Mesodermal cell (in vitro differentiated cells): ENCODE results near the gene RIPPLY1. TPM values are rescaled to one million over a fixed set of nuclear protein-coding genes. Genes with fewer than 3 reads are reported as not detected.

Experiments
- H3K27ac ChIP-seq: 2 replicates; pipeline ENCODE4 v1.7.0; 2013; ENCODE audit warnings: mild to moderate bottlenecking, low read depth, low read length, moderate library complexity; ENCODE audit not compliant: severe bottlenecking
- H3K36me3 ChIP-seq: 2 replicates; pipeline ENCODE4 v1.7.1; 2013; ENCODE audit warnings: mild to moderate bottlenecking, low read length, moderate library complexity; ENCODE audit not compliant: control insufficient read depth, insufficient read depth
- H3K4me1 ChIP-seq: one replicate; pipeline ENCODE4 v1.7.1; 2013; ENCODE audit warnings: mild to moderate bottlenecking, low read length; ENCODE audit not compliant: insufficient read depth, control insufficient read depth, poor library complexity, severe bottlenecking
- H3K4me3 ChIP-seq: 2 replicates; pipeline ENCODE4 v1.7.0; 2013; ENCODE audit warnings: low read length, control low read depth, mild to moderate bottlenecking; ENCODE audit not compliant: insufficient read depth, poor library complexity, severe bottlenecking; ENCODE audit errors: extremely low read depth
- H3K9me3 ChIP-seq: 2 replicates; pipeline ENCODE4 v1.7.1; 2013; ENCODE audit warnings: mild to moderate bottlenecking, low read length, moderate library complexity; ENCODE audit not compliant: control insufficient read depth
- WGBS, 2 experiments: methylation state at CpG; one replicate each; pipeline ENCODE4 v1.1.5; 2013; ENCODE audit warnings: missing lambda C conversion rate in 2 of 2; ENCODE audit not compliant: insufficient coverage in 2 of 2; 5-methylcytosine and 5-hydroxymethylcytosine counted together
- polyA plus RNA-seq, 2 experiments: library from polyadenylated mRNA; stranded (reverse); fragments of 50-300 nt; gene quantifications; one replicate each; pipeline ENCODE4 v1.2.3, GENCODE V29; 2013

RIPPLY1 gene, protein sequence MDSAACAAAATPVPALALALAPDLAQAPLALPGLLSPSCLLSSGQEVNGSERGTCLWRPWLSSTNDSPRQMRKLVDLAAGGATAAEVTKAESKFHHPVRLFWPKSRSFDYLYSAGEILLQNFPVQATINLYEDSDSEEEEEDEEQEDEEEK
- not detected for polyA plus RNA-seq (2013, experiment 1 of 2)
- not detected for polyA plus RNA-seq (2013, experiment 2 of 2)

DNA sequence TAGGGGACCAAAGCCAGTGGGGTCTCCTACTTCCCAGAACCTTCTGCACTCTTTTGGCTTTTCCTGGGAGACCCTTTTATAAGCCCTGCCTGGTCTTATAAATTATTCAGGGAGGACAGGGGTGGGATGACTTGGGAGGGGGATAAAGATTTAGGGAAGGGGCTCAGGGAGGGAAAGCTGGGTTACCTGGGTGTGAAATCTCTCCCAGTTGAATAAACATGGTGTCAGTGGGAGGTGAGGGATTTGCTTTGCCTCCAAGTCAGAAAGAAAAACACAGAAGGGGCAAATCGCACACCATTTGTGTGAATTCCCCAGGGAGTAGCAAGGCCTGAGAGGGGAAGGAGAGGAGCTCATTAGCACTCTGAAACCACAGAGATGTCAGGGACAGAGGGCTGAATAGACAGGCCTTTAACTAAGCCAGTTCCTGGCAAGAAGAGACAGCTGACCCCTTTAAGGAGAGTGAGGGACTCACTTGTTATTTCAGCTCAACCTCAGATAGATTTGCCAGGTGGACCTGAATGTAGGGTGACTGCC, at the start of gene RIPPLY1:
Gene RIPPLY1 (minus strand): TSS at position 51 of the 534 bp plus-strand sequence. CDS start 54 bp downstream, outside the sequence.
- H3K4me3 ChIP-seq, result no peak within 1 kb of the TSS
- H3K4me1 ChIP-seq, result peaks cover 2% of the 10 kb centered on the region
- H3K27ac ChIP-seq, result no peak within 1 kb of the TSS
- WGBS, 2 experiments, result 44% methylated on average over 1 of the region's 1 CpG; no CpG with 5 or more reads in 1 of the 2 experiments
- no peaks in the 10 kb centered on the region for H3K36me3 ChIP-seq
- no peaks in the 10 kb centered on the region for H3K9me3 ChIP-seq

DNA sequence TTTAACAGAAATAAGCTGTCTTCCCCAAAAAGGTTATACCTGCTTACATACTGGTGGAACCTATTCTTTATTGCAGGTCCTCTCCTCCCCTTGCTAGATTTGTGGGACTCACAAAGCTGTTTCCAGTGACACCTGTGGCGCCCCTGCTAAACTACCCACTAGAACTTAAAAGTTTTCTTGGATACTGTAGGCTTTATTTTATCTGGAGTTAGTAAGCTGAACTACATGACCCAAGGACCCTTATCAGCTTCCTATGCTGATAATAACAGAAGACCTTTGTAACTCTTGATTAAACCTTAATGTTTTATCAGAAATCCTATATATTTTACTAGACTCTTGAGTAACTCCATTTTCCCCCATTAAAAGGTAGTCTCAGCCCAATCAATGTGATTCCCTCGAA, 49.4 kb upstream of the RIPPLY1 start:
- WGBS, 2 experiments, result no CpG with 5 or more reads among the region's 2 CpGs
- Histone ChIP-seq H3K27ac (no peak overlapping the region), H3K36me3 (peaks cover 26% of the 10 kb centered on the region)

DNA sequence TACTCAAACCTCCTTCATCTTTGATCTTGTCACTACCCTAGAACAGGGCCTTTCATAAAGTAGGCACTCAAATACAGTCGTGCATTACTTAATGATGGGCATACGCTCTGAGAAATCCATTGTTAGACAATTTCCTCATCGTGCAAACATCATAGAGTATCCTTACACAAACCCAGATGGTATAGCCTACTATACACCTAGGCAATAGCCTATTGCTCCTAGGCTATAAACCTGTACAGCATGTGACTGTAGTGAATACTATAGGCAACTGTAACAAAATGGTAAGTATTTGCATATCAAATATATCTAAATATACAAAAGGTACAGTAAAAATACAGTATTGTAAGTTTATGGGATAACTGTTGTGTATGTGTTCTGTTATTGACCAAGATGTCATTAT, 48.9 kb upstream of the RIPPLY1 start:
- peaks cover 26% of the 10 kb centered on the region for H3K36me3 ChIP-seq
- H3K27ac ChIP-seq, result no peak overlapping the region
- no peak overlapping the region for H3K4me3 ChIP-seq
- H3K9me3 ChIP-seq, result no peaks in the 10 kb centered on the region
- WGBS, 2 experiments, result 100% methylated on average over 1 of the region's 3 CpGs; no CpG with 5 or more reads in 1 of the 2 experiments
- H3K4me1 ChIP-seq, result peaks cover 4% of the 10 kb centered on the region

More for the DNA sequence above, 49.4 kb upstream of the RIPPLY1 start:
- Histone ChIP-seq H3K4me1 (peaks cover 4% of the 10 kb centered on the region), H3K4me3 (no peak overlapping the region), H3K9me3 (no peaks in the 10 kb centered on the region)

DNA sequence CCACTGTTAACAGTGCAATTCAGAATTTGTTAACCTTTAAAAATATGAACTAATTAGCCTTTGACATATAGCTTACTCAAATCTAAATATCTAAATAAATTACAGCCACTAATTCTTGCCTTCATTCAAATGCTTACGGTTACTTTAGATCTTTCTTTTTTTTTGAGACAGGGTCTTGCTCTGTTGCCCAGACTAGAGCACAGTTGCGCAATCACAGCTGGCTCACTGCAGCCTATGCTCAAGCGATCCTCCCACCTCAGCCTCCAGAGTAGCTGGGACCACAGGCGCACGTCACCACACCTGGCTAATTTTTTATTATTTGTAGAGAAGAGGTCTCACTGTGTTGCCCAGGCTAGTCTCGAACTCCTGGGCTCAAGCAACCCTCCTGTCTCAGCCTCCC, 48.1 kb upstream of the RIPPLY1 start:
- H3K27ac ChIP-seq, result no peak overlapping the region
- H3K9me3 ChIP-seq, result no peaks in the 10 kb centered on the region
- H3K4me3 ChIP-seq, result no peak overlapping the region
- peaks cover 24% of the 10 kb centered on the region for H3K36me3 ChIP-seq
- no CpG with 5 or more reads among the region's 6 CpGs for WGBS, 2 experiments
- peaks cover 4% of the 10 kb centered on the region for H3K4me1 ChIP-seq

DNA sequence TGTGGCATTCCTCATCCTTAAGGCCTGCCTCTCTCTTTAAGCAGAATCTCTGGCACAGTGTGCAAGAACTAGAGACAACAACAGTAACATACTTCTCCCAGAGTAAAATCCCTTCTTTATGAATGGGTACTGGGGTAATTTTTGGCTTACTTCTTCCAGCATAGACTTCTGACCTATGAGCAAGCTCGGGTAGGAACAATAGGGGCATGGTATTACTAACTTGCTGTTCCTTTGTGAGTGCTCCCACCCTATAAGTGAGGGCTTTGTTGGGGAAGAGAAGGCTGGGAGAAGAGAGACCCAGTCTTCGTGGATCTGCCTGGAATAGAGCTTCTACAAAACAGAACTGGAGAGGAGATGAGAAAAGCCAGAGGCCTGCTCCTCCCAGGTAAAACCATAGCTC, 47.2 kb upstream of the RIPPLY1 start:
- no peaks in the 10 kb centered on the region for H3K9me3 ChIP-seq
- peaks cover 4% of the 10 kb centered on the region for H3K4me1 ChIP-seq
- no peak overlapping the region for H3K4me3 ChIP-seq
- no CpG with 5 or more reads among the region's 2 CpGs for WGBS, 2 experiments
- peaks cover 24% of the 10 kb centered on the region for H3K36me3 ChIP-seq
- no peak overlapping the region for H3K27ac ChIP-seq

DNA sequence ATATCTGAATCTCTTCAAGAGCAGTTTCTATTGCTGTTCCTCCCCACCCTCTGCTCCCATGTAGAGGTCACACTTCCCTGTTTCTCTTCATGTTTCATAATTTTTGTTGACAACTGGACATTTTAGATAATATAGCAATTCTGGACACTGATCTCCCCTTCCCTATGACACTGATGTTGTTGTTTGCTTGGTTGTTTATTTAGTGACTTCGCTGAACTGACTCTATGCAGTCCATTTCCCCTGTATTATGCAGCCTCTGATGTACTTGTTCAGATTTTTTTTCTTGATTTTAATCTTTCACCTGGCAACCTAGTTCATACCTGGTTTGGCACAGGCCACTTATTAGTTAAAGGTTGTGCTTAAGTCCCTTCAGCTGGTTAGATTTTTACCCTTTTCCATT, 46.2 kb upstream of the RIPPLY1 start:
- no peak overlapping the region for H3K4me3 ChIP-seq
- WGBS, 2 experiments, result no CpG with 5 or more reads among the region's 1 CpG
- H3K27ac ChIP-seq, result no peak overlapping the region
- H3K36me3 ChIP-seq, result peaks cover 24% of the 10 kb centered on the region
- no peaks in the 10 kb centered on the region for H3K9me3 ChIP-seq
- H3K4me1 ChIP-seq, result no peaks in the 10 kb centered on the region

DNA sequence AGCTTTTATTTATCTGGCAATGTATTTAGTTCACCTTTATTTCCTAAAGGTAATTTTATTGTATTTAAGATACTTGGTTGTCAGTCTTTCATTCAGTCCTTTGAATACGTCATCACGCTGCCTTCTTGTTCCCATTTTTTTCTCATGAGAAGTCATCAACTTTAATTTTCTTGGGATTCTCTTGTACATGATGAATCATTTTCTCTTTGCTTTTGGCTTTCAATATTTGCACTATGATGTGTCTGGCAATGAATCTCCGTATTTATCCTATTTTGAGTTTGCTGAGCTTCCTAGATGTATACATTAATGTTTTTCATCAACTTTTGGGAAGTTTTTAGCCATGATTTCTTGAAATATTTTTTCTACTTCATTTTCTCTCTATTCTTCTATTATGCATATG, 45.5 kb upstream of the RIPPLY1 start:
- no peaks in the 10 kb centered on the region for H3K9me3 ChIP-seq
- WGBS, 2 experiments, result no CpG with 5 or more reads among the region's 3 CpGs
- no peak overlapping the region for H3K4me3 ChIP-seq
- no peaks in the 10 kb centered on the region for H3K4me1 ChIP-seq
- no peak overlapping the region for H3K27ac ChIP-seq
- peaks cover 23% of the 10 kb centered on the region for H3K36me3 ChIP-seq

DNA sequence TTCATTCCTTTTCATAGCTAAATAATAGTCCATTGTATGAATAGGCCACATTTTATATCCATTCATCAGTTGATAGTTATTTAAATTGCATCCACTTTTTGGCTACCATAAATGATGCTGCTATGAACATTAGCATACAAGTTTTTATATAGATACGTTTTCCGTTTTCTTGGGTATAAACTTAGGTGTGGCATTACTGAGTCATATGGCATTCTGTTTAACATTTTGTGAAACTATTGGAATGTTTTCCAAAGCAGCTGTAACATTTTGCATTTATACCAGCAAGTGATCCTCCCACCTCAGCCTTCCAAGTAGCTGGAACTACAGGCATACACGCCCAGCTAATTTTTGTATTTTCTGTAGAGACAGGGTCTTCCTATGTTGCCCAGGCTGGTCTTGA, 43.3 kb upstream of the RIPPLY1 start:
- no peaks in the 10 kb centered on the region for H3K9me3 ChIP-seq
- no CpG with 5 or more reads among the region's 3 CpGs for WGBS, 2 experiments
- H3K4me3 ChIP-seq, result no peak overlapping the region
- no peak overlapping the region for H3K27ac ChIP-seq
- H3K4me1 ChIP-seq, result no peaks in the 10 kb centered on the region
- H3K36me3 ChIP-seq, result peaks cover 22% of the 10 kb centered on the region

DNA sequence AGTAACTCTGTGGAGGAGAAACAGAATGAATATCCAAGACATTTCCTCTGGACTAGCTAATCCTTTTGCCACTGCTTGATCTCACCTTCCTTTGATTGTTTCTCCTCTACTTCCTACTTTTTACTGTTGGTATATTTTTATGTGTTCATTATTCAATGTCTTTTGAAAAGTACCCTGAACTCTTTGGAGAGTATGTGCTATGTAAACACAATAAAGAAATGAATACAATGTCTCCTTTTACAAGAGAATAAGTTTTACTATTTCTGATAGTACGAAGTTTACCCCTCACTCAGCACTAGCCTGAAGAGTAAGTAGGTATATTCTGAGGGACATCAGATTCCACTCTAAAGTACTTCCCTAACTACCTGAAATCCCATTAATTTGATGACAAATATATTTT, 36.9 kb upstream of the RIPPLY1 start:
- no peak overlapping the region for H3K27ac ChIP-seq
- no peak overlapping the region for H3K4me3 ChIP-seq
- WGBS, 2 experiments, result no CpG with 5 or more reads among the region's 1 CpG
- no peaks in the 10 kb centered on the region for H3K9me3 ChIP-seq
- peaks cover 45% of the 10 kb centered on the region for H3K36me3 ChIP-seq
- no peaks in the 10 kb centered on the region for H3K4me1 ChIP-seq

DNA sequence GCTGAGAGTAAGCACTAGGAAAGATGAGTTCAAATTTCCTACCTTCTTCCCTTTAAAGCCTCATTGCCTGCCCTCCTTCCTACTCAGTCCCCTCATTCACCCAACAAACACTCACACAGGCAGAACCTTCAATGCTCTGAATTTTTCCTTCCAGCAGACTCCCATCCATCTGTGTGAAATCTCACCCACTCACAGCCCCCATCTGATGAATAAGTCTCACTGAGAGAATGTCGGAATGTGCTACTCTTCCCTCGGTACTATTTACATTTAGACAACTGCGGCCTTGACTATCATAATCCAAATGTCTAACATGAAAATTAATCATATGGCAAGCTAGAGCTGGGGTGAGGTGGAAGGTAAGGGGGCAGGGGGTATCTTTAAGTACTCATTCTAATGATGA, 36.4 kb upstream of the RIPPLY1 start:
- no peak overlapping the region for H3K4me3 ChIP-seq
- no peak overlapping the region for H3K27ac ChIP-seq
- WGBS, 2 experiments, result no CpG with 5 or more reads among the region's 3 CpGs

DNA sequence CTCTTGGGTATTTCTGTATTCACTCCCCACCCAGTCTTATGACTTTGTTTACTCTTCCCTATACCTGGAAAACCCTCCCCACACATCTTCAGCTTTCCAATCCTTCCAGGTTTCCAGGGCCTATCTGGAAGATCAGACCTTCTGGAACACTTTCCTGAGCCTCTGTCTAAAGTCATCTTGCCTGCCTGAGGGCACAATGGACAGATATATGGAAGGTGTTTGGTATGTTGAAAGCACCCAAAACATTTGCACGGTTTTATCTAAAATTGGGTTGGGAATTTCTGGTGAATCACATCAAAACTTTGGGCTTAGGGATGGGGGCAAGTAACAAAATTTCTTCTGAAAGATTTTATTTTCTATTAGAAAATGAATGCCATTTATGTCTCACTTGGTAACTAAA, 33.1 kb upstream of the RIPPLY1 start:
- no peak overlapping the region for H3K27ac ChIP-seq
- H3K9me3 ChIP-seq, result no peaks in the 10 kb centered on the region
- H3K4me3 ChIP-seq, result no peak overlapping the region
- no CpG with 5 or more reads among the region's 1 CpG for WGBS, 2 experiments
- peaks cover 21% of the 10 kb centered on the region for H3K4me1 ChIP-seq
- peaks cover 27% of the 10 kb centered on the region for H3K36me3 ChIP-seq

More for the DNA sequence above, 36.4 kb upstream of the RIPPLY1 start:
- H3K4me1 ChIP-seq, result no peaks in the 10 kb centered on the region
- H3K9me3 ChIP-seq, result no peaks in the 10 kb centered on the region
- peaks cover 45% of the 10 kb centered on the region for H3K36me3 ChIP-seq
